Urinary bladder (tissue), 4 donors: ENCODE results near the gene ADCY2. TPM values are rescaled to one million over a fixed set of nuclear protein-coding genes. Genes with fewer than 3 reads are reported as not detected.

Experiments used
- DNase-seq: peaks from one replicate; pipeline ENCODE4 v3.0.0-alpha.2; 2015; ENCODE audit errors: extremely low spot score
- H3K27ac ChIP-seq: one replicate; pipeline ENCODE4 v1.5.1; 2013; ENCODE audit warnings: low read depth, mild to moderate bottlenecking, moderate library complexity
- H3K36me3 ChIP-seq: one replicate; pipeline ENCODE4 v1.6.1; 2013; ENCODE audit warnings: mild to moderate bottlenecking, moderate library complexity; ENCODE audit not compliant: insufficient read depth
- H3K4me1 ChIP-seq: one replicate; pipeline ENCODE4 v1.6.1; 2013; ENCODE audit warnings: mild to moderate bottlenecking, moderate library complexity; ENCODE audit not compliant: insufficient read depth
- H3K4me3 ChIP-seq: one replicate; pipeline ENCODE4 v1.5.1; 2013; ENCODE audit warnings: low read depth, low read length
- WGBS: extraction: QIAGEN DNeasy Blood & Tissue Kit; methylation state at CpG from one replicate; pipeline ENCODE4 v1.1.7; 2013; 5-methylcytosine and 5-hydroxymethylcytosine counted together
- polyA plus RNA-seq: library from polyadenylated mRNA; stranded (reverse); fragments of 200-250 nt; gene quantifications from one replicate; pipeline ENCODE4 v1.2.3, GENCODE V29; 2013
- total RNA-seq: library from RNA; depleted of rRNA; stranded (reverse); fragments of >200 nt; gene quantifications from one replicate; pipeline ENCODE4 v1.2.3, GENCODE V29; 2014
- donor health status: healthy with polysubstance abuse.
- donor health status: healthy.

ADCY2 gene
- total and polyA plus RNA-seq, 2 donors = 6.5 to 6.6 TPM

DNA sequence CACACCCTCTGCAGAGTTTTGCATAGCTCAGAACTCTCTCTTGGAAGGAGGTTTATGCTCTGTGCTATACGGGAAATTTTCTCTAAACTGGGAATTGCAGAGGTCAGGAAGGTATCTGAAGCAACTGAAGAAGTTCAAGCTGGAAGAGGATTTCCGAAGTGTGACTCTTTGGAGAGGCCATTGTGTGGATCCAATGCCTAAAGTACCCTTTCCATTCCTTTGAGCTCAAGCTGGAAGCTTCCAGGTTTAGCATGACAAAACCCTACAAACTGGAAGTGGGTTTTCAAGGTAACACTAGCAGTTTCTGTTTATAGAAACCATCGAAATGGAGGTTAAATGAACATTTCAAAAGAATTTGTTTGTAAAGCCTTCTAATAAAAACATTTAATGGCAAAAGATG lies 267.9 kb downstream of the ADCY2 start:
- no peak overlapping the region for H3K27ac ChIP-seq
- H3K36me3 ChIP-seq = no peaks in the 10 kb centered on the region
- no peak for DNase-seq
- no peak overlapping the region for H3K4me3 ChIP-seq
- no peaks in the 10 kb centered on the region for H3K4me1 ChIP-seq
- 76% methylated on average over 3 of the region's 3 CpGs for WGBS

DNA sequence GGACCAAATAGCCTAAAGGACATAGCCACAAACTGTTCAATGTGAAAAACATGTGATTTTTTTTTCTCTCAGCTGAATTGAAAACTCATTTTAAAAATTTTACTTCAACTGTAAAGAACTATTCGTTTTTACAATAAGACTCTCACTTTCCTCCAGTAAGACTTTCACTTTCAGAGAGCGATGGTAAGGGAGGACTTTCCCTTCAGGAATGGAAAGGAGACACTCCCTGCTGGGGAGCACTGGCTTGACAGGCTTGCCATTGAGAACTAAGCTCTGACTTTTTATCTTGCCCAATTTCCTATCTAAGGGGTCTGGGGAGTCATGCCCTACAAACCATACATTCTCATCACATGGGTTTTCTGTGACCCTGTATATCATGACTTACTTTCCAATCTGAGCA lies 268.3 kb downstream of the ADCY2 start:
- Histone ChIP-seq H3K27ac (no peak overlapping the region), H3K36me3 (no peaks in the 10 kb centered on the region), H3K4me1 (no peaks in the 10 kb centered on the region), H3K4me3 (no peak overlapping the region)
- no peak for DNase-seq
- 82% methylated on average over 2 of the region's 2 CpGs for WGBS

DNA sequence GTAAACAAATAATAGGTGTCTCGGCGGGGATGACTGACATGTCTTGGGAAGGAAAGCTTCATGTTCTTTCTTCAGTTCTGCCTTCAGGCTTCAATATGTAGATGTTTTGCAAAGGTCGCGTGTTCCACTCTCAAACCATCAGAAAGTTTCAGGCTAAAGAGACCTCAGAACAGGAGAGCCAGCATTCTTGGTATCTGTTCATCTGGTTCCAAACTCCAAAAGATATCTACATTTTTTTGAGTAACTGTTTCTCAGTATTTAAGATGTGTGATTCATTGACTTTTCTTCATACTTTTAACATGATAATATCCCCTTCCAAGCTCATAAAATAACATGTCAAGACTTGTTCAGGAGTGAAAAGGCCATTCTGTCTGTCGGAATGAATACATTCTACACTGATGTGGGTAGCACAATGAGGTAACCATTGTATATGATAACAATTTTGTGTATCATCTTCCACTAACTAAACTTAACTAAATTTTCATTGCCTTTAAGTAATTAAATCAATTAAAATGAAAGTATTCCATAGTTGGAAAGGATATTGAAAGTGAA lies 271.4 kb downstream of the ADCY2 start:
- Histone ChIP-seq H3K4me3 (no peak overlapping the region), H3K4me1 (no peaks in the 10 kb centered on the region), H3K27ac (no peak overlapping the region), H3K36me3 (no peaks in the 10 kb centered on the region)
- 85% methylated on average over 5 of the region's 5 CpGs for whole genome bisulfite sequencing
- DNase-seq = no peak

DNA sequence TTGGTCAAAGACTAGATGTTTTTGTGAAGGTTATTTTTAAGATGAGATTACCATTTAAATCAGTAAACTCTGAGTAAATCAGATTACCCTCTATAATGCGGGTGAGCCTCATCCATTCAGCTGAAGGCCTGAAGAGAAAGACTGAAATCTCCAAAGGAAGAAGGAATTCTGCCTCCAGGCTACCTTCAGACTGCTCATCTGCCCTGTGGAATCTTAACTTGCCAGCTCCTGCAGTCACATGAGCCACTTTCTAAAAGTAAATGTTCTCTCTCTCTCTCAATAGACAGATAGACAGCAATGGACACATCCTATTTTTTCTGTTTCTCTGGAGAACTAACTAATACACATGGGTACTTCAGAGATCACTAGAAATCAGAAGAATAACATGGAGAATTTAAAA lies 272.2 kb downstream of the ADCY2 start:
- no peak overlapping the region for H3K4me3 ChIP-seq
- no peak overlapping the region for H3K27ac ChIP-seq
- DNase-seq = no peak
- H3K4me1 ChIP-seq = no peaks in the 10 kb centered on the region
- H3K36me3 ChIP-seq = no peaks in the 10 kb centered on the region
- 88% methylated on average over 1 of the region's 1 CpG for WGBS

DNA sequence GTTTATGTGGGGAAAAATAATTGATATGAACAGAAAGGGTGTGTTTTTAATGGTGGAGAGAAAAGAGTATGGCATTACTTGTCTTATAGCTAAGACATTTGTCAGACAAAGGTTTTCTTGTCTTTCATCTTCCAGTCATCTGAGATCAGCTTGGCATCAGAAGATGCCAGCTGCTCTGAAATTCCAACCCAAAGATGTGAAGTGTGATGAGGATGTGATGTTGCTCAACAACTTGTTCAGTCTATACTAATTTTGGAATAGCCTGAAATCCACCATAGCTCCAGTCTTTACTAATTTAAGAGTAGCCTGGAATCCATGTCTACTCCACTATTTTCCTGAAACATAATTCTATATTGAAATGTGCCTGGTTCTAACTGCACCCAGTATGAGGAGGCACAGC lies 272.7 kb downstream of the ADCY2 start:
- no peaks in the 10 kb centered on the region for H3K36me3 ChIP-seq
- H3K27ac ChIP-seq = no peak overlapping the region
- no peak overlapping the region for H3K4me3 ChIP-seq
- no peak for DNase-seq
- no peaks in the 10 kb centered on the region for H3K4me1 ChIP-seq

DNA sequence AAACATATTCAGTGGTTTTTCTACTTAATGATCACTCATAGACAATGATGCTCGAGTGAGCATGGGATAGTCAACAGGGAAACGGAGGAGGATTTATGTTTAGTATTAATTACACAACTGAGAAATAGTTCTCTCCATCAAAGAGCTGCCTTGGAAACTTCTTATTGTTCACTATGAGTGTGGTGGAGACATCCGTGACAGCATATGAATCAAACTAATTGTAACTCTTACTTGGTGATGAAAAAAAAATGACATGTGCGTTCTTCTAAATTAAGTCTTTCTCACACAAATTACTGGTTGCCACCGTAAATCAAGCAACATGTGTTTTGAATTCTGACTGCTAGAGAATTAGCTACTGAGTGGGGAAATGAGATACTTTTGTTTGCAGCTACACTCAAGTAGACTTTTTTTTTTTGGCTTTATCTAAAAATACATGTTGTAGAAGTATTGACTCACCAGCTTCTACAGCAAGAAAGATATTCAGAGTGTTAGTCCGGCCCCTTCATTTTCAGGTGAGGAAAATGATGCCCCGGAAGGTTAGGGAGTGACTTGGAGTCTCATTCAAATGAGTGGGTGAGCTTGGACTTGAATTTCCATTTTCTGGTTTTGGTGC lies 275.5 kb downstream of the ADCY2 start:
- H3K27ac ChIP-seq = no peak overlapping the region
- H3K4me3 ChIP-seq = no peak overlapping the region
- H3K4me1 ChIP-seq = no peaks in the 10 kb centered on the region
- 85% methylated on average over 7 of the region's 7 CpGs for WGBS
- no peak for DNase-seq
- H3K36me3 ChIP-seq = no peaks in the 10 kb centered on the region

DNA sequence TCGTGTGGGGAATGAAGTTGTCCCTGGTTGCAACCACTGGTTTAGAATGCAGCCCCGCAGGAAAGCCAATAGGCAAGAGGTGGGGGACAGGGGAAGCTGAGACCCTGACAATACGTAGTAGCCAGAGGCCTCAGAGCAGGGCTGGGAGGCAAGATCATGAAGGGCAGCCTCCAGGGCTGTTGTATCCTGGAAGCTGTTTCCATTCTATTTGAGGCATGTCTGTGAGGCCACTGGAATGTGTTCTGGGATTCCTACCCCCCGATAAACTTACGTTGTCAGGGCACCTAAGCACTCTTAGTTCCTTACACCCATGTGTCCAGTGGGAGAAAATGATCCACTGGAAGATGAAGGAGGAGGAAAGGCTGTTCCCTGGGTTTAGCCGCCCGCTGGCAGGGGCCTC lies 277.7 kb downstream of the ADCY2 start:
- no peak for DNase-seq
- WGBS = 87% methylated on average over 7 of the region's 7 CpGs
- no peak overlapping the region for H3K4me3 ChIP-seq
- H3K27ac ChIP-seq = no peak overlapping the region
- H3K36me3 ChIP-seq = no peaks in the 10 kb centered on the region
- H3K4me1 ChIP-seq = no peaks in the 10 kb centered on the region

DNA sequence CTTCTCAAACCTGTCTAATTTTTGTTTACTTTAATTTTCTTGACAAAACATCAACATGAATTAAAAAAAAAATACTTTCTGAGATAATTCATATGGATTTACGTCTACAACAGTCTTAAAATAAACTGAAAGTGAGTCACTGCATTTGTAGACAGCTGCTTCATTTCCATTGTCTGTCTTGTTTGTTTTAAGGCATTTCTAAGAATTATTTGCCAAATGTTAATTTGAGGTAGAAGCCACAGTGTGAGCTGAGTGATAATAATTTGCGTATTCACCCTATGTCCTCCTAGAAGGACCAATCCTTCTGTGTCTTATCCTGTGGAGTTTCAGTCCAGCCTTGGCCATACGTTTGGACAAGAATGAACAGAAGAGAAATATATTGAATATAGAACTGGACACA lies 280.5 kb downstream of the ADCY2 start:
- WGBS = 45% methylated on average over 3 of the region's 3 CpGs
- Histone ChIP-seq H3K27ac (no peak overlapping the region), H3K4me3 (no peak overlapping the region), H3K4me1 (no peaks in the 10 kb centered on the region), H3K36me3 (no peaks in the 10 kb centered on the region)
- DNase-seq = no peak

DNA sequence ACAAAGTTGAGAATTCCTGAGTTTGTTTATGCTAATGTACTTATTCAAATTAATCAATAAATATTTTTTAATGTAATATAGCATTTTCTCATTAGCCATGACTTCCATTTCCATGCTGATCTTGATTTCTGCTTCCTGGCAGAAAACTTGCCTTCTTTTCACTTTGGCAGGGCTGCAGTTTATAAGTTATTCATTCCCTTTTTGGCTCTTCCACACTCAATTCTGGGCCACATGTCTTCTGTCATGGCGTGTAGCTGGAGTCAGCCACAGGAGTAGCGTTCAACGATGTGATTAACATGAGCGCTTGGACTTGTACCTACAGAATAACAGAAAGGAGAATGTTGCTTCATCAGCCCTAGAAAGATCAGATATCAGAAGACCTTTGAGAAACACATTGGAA lies 282.1 kb downstream of the ADCY2 start:
- WGBS = 44% methylated on average over 4 of the region's 4 CpGs
- Histone ChIP-seq H3K27ac (no peak overlapping the region), H3K4me3 (no peak overlapping the region), H3K36me3 (no peaks in the 10 kb centered on the region), H3K4me1 (no peaks in the 10 kb centered on the region)
- no peak for DNase-seq

DNA sequence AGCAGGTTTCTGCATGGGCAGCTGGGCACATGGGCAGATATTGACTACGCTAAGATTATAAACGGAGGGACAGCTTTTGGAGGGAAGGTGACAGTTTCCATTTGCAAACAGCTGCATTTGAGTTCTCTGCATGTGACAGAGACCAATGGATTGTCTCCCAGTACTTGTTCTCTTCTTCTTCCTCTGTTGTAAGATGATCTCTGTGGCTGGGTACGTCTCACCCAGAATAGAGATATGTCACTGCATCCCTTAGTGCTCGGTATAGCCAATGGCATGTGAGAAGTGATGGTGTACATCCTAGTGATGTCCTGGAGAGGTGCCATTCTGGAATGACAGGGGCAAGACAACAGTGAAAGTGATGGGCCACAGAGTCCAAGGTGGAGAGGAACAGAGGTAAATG lies 283.7 kb downstream of the ADCY2 start:
- H3K27ac ChIP-seq = no peak overlapping the region
- H3K4me1 ChIP-seq = no peaks in the 10 kb centered on the region
- no peak for DNase-seq
- no peak overlapping the region for H3K4me3 ChIP-seq
- WGBS = 90% methylated on average over 4 of the region's 4 CpGs
- no peaks in the 10 kb centered on the region for H3K36me3 ChIP-seq

DNA sequence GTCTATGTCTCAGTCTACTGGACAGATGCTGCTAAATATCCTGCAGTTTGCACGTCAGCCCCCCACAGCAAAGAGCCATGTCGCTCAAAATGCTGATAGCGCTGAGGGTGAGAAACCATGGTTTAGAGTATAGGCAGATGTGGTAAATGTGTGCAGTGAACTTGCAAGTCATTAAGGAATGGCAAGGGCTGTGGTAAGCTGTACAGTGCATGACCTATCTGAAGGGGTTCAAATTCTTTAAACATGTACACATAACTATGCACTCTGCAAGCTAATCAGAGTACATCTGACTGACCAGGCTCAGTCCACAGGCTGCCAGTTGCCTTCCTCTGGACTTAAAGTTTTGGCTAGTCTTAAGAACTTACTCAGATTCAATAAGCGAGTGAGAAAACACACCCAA lies 284.3 kb downstream of the ADCY2 start:
- no peak overlapping the region for H3K27ac ChIP-seq
- DNase-seq = no peak
- no peaks in the 10 kb centered on the region for H3K36me3 ChIP-seq
- H3K4me3 ChIP-seq = no peak overlapping the region
- WGBS = 90% methylated on average over 4 of the region's 4 CpGs
- no peaks in the 10 kb centered on the region for H3K4me1 ChIP-seq

DNA sequence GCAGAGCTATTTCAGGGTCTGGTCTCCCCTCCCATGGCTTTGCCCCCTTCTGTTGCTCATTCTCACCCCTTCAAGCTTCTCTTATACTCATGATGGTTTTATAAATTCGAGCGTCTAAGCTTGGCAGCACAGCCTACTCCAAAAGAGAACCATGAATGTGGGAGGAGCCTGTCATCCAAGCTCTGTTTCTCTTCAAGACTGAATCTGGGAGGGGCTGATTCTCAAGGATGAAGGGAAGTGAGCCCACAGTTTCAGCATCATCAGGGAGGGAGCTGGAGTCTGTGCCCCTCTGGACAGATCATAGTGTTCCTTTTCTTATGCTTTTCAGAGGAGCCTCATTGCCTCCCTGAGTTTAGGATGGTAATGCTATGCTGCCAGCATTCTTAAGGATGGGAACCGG lies 286.4 kb downstream of the ADCY2 start:
- no peaks in the 10 kb centered on the region for H3K36me3 ChIP-seq
- H3K4me3 ChIP-seq = no peak overlapping the region
- H3K27ac ChIP-seq = no peak overlapping the region
- no peaks in the 10 kb centered on the region for H3K4me1 ChIP-seq
- no peak for DNase-seq
- 31% methylated on average over 3 of the region's 3 CpGs for WGBS

DNA sequence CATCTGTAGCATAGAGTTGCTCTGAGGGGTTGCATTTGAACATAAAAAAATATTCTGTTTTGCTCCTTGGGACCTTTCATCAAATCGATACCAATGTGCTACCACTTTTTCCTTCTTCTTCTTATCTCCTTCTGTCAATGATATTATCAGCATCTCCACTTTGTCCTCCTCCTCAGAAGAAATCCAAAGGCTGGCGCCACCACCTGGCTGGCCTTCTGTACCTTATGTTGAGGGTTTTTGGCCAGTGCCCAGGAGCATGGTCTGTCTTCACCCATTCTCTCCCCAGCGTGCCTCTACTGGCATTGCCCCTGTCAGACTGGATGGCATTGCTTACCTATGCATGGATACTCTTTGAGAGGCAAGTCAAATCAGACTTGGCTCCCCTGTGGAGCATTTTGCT lies 287.8 kb downstream of the ADCY2 start:
- Histone ChIP-seq H3K27ac (no peak overlapping the region), H3K36me3 (no peaks in the 10 kb centered on the region), H3K4me3 (no peak overlapping the region), H3K4me1 (no peaks in the 10 kb centered on the region)
- WGBS = 84% methylated on average over 3 of the region's 3 CpGs
- no peak for DNase-seq

DNA sequence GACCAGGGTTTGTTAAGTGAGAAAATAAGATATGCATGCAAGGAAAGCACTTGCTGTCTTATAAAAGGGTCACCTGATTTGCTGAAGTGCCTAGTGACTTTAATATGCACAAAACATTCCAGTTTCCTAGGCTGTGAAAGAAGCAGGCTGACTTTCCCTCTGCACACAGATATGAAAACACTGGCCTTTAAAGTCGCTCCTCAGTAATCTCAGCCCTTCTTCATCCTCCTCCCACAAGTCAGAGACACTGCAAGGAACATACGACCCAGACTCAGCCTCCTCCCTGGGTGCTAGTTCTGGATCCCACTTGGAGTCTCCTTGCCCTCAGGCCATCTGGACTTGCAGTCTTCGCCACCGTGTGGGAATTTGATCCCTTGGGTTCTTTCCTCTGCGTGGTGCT lies 288.9 kb downstream of the ADCY2 start:
- no peaks in the 10 kb centered on the region for H3K4me1 ChIP-seq
- DNase-seq = no peak
- H3K27ac ChIP-seq = no peak overlapping the region
- whole genome bisulfite sequencing = 84% methylated on average over 5 of the region's 5 CpGs
- H3K4me3 ChIP-seq = no peak overlapping the region
- no peaks in the 10 kb centered on the region for H3K36me3 ChIP-seq

DNA sequence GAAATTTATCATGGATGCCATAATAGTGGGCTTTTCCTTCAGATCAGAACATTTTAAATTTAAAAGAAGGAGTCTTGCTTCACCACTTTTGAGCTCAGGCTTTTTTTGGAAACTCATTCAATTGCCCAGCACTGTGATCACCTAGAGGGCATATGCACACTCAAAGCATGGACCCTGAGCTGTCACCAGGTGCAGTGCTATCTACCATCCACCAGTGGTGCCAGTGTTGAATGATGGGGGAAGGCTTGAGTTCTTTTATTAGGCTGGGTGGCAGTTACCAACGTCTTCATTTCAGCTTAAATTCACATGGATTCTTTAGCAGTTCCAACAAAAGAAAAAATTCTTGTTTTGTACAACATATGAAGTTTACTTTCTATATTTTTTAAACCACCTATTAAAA lies 290.9 kb downstream of the ADCY2 start:
- Histone ChIP-seq H3K4me1 (no peaks in the 10 kb centered on the region), H3K4me3 (no peak overlapping the region), H3K27ac (no peak overlapping the region), H3K36me3 (no peaks in the 10 kb centered on the region)
- 41% methylated on average over 1 of the region's 1 CpG for WGBS
- no peak for DNase-seq
